ENCODE data around the gene CTAGE1.
"Not testable (repeated sequence)": the region's sequence is repeated elsewhere in the genome, so short reads cannot be mapped to it uniquely, and the experiment has no call there.

The CTAGE1 gene

DNA sequence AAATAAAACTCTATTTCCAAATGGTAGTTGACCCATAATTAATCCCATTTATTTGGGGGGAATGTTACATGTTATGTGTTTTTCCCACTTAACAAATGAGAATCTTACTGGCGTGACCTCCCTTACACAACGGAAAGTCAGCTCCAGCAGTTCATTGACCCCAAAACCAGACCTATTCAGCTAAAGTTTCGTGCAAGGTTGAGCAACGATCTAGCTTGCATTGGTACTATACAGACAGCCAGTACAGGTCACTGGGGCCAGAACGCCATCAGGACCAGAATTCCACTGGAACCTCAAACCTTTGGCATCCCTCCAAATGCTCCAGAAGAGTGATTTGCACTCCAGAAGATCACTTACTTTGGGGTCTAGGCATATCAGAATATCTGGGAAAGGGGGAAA, 6.8 kb upstream of the CTAGE1 start:
- Mint-ChIP-seq H3K36me3 (no peaks in the 10 kb centered on the region), H3K4me1 (no peaks in the 10 kb centered on the region), H3K27me3 (no peaks in the 10 kb centered on the region), H3K4me3 (no peak overlapping the region), H3K27ac (no peak overlapping the region), H3K9me3 (peaks cover 0 to 10% of the 10 kb centered on the region in 2 donors)
- DNase-seq, result no peak
- ATAC-seq (replicated peaks), result no peak

DNA sequence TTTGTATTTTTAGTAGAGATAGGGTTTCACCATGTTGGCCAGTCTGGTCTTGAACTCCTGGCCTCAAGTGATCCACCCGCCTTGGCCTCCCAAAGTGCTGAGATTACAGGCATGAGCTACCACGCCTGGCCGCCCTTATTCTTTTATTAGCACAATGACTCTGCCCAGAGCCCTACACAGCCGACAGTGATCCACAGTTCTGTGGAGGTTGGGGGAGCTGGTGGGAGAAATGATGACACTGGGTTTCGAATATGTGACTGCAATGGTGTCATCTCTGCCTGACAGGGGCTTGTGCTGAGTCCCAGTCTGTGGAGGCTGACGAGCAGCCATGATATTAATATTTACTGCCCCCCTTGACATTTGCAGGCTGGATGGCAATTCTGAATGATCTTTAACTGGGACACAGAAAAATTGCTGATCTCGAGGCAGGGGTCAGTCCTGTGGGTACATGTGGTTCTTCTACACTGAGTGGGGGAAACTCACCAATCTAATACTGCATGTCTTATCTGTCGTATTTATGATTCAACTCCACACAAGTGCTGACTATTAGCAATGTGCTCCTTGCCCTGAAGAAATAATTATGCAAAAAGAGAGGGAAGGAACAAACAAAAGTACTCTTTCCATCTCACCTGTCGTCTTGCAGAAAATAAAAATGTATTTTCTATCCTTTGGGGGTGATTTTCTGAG, 6.3 kb upstream of the CTAGE1 start:
- ATAC-seq (replicated peaks), result no peak
- Mint-ChIP-seq H3K36me3 (no peaks in the 10 kb centered on the region), H3K9me3 (peaks cover 0 to 10% of the 10 kb centered on the region in 2 donors), H3K27me3 (no peaks in the 10 kb centered on the region), H3K27ac (no peak overlapping the region), H3K4me1 (no peaks in the 10 kb centered on the region), H3K4me3 (no peak overlapping the region)
- no peak for DNase-seq

DNA sequence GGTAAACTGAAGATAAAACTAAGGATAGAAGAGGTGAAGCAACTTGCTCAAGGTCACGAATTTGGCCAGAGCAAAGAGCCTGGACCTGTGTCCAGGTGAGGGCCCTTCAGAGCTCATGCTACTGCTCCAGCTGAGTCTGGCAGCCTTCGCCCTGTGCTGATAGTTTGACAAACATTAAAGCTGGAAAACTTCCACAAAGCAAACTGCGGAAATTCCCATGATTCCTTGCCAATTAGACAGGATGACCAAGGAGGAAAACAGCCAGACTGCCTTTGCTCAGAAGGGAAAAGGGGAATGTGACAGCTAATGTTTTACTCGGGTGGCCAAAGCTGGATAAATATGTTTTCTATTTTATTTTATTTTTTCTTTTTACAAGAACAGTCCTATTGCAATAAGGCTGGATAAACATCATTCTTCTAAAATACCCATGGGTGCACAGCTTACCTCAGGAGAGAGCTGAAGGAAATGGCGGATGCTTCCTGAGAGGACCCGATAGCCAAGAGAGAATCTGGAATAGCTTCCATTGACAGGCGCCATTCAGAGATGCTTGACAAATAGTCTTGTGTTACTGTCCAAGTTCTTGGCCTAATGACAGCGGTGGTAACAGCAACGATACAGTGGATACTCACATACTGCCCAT, 5.3 kb upstream of the CTAGE1 start:
- H3K27ac Mint-ChIP-seq, result no peak overlapping the region
- H3K4me3 Mint-ChIP-seq, result no peak overlapping the region
- H3K9me3 Mint-ChIP-seq, result peaks cover 0 to 10% of the 10 kb centered on the region in 2 donors
- H3K4me1 Mint-ChIP-seq, result no peaks in the 10 kb centered on the region
- H3K27me3 Mint-ChIP-seq, result no peaks in the 10 kb centered on the region
- no peaks in the 10 kb centered on the region for H3K36me3 Mint-ChIP-seq
- ATAC-seq (replicated peaks) (no peak), DNase-seq (no peak)

DNA sequence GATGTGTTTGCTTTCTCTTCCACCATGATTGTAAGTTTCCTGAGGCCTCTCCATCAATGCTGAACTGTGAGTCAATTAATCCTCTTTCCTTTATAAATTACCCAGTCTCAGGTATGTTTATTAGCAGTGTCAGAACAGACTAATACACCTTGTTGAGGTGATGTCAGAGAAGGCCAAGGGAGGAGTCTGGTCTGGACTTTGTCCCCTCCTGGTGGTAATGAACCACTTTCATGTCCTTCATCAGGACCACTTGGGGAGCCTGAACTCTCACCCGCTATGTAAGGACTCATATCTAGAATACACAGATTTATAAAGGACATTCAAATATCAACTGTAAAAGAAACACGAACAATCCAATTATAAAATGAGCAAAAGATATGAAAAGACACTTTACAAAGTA, 2.9 kb upstream of the CTAGE1 start:
- peaks cover 0 to 11% of the 10 kb centered on the region in 2 donors for H3K9me3 Mint-ChIP-seq
- no peak for ATAC-seq (replicated peaks)

DNA sequence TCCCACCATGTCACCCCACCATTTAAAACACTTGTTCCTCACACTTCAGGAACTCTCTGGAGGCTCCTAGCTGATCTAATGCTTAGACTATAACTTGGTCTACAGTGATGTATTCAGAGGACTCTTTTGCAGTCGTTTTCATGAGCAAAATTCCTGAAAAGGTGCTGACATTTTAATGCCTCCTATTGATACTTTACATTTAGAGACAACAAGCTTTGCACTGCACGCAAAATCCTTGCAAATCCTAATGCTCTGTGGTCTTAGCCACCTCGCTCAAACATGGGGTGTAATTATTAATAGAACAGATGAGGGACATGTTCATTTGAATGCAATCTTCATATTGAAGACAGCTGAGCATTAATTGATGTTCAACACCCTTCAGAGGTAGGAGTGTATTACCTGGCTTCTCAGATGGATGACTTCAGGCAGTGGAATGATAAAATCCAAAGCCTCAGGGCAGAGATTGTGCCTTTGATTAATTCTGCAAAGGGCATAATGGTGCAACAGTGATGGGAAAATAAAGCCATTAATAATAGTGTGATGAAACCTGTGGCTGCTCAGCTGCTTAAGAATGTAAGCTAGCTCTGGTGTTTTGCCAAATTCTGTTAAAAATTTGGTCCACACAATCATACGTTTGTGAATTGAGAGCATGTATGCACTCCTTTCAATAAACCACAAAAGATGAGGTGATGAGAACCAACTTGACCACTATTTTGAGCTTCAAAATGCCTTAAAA, 5.4 kb downstream of the CTAGE1 start:
- Mint-ChIP-seq H3K4me3 (no peak overlapping the region), H3K36me3 (peaks cover 0 to 2% of the 10 kb centered on the region in 2 donors), H3K4me1 (no peaks in the 10 kb centered on the region), H3K9me3 (peaks cover 17 to 19% of the 10 kb centered on the region in 2 donors), H3K27me3 (no peaks in the 10 kb centered on the region), H3K27ac (no peak overlapping the region)
- DNase-seq, result no peak
- no peak for ATAC-seq (replicated peaks)

More for the DNA sequence above, 2.9 kb upstream of the CTAGE1 start:
- Mint-ChIP-seq H3K27me3 (no peaks in the 10 kb centered on the region), H3K36me3 (no peaks in the 10 kb centered on the region), H3K4me1 (no peaks in the 10 kb centered on the region), H3K27ac (no peak overlapping the region), H3K4me3 (no peak overlapping the region)
- DNase-seq, result no peak

DNA sequence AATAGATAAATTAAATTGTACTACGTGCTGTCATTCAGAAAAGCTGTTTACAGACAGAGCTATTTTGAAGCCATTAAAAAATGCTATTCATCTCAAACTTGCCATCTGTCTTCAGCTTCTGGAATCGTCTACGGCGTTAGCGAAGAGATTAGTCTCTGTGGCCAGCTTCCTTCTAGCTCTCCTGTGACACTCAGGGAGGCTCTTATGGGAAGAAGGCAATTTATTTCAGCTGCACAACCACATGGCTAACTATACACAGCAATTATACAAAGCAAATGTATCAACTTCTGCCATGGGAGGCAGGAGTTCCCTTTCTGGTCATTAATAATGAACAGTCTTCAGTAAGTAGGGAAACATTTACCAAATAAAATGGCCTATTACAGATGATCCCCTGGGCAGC, 6.3 kb downstream of the CTAGE1 start:
- Mint-ChIP-seq H3K4me1 (no peaks in the 10 kb centered on the region), H3K27ac (no peak overlapping the region), H3K4me3 (no peak overlapping the region), H3K9me3 (peaks cover 17 to 18% of the 10 kb centered on the region in 2 donors), H3K36me3 (peaks cover 0 to 2% of the 10 kb centered on the region in 2 donors), H3K27me3 (no peaks in the 10 kb centered on the region)
- ATAC-seq (replicated peaks) (no peak), DNase-seq (no peak)

DNA sequence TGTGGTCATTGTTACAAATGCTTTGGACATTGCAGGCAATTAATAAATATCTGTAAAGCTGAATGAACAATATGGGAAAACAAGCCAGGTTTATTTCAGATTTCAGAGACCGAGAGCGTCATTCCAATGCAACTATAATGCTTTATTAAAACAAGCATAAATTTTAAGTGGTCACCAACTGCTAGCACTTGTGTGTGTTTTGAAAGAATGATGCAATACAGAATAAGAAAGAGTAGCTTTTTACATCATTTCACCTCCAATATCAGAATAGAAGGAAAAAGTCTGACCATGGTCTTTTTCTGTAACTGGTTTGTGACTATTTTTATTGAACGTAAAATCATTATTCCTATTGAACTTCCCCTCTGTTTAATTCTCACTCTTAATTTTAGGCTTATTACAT, 7.6 kb downstream of the CTAGE1 start:
- no peak for ATAC-seq (replicated peaks)
- no peak overlapping the region for H3K4me3 Mint-ChIP-seq
- no peak overlapping the region for H3K27ac Mint-ChIP-seq
- DNase-seq, result no peak
- peaks cover 0 to 2% of the 10 kb centered on the region in 2 donors for H3K36me3 Mint-ChIP-seq
- H3K9me3 Mint-ChIP-seq, result peaks cover 17 to 18% of the 10 kb centered on the region in 2 donors
- H3K27me3 Mint-ChIP-seq, result no peaks in the 10 kb centered on the region
- no peaks in the 10 kb centered on the region for H3K4me1 Mint-ChIP-seq

DNA sequence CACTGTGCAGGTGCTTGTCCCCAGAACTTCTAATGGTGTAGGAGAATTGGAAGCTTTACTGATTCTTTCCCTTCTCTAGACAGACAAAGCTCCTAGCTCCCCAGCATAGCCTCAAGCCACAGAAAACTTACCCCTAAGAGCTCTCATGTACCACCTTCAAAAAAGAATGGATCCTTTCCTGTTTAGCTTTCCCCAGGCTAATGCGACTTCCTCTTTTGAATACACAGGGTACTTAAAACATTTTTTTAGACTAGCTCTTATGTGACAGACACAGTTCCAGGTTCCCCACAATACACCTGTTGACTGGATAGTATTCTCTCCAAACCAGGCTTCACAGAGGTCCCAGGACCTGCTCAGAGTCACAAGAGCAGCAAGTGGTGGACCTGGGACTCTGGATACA, 8.3 kb downstream of the CTAGE1 start:
- H3K27ac Mint-ChIP-seq, result no peak overlapping the region
- no peak for ATAC-seq (replicated peaks)

DNA sequence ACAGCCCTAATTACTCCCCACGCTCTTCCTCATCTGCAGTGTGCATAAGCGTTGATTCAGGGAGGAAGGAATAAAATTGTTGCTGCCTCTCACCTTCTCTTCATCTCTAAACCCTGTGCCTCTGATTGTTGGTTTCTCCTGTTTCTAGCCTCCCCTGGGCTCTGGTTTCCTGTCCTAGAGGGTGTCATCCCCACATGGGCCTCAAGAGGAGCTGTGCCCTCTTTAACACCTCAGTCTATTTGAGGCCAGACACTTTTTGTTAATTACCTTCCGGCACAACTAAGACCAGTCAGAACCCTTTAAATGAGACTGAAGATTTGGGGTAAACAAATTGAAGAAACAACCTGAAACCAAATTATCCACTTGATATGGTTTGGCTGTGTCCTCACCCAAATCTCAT, 9.7 kb downstream of the CTAGE1 start:
- no peak for DNase-seq
- H3K27ac Mint-ChIP-seq, result no peak overlapping the region

More for the DNA sequence above, 8.3 kb downstream of the CTAGE1 start:
- Mint-ChIP-seq H3K4me1 (no peaks in the 10 kb centered on the region), H3K9me3 (peaks cover 17 to 18% of the 10 kb centered on the region in 2 donors), H3K36me3 (peaks cover 0 to 2% of the 10 kb centered on the region in 2 donors), H3K27me3 (no peaks in the 10 kb centered on the region), H3K4me3 (no peak overlapping the region)
- DNase-seq, result no peak

DNA sequence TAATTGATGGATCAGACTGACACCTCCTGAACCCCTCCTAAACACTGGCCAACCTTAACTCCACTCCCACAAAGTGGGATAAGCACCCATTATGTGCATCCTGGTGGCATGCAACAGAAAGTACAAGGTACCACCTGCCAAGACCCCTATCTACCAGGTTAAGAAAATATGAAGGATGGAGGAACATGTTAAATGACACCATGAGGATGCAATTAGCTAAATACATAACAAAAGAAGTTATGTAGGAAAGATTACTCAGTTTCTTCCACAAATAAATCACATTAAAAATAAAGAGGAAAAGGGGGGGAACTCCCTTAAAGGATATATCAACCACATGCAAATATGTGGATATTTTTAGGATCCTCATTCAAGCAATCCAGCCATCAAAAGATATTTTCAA, 12.6 kb downstream of the CTAGE1 start:
- DNase-seq (no peak), ATAC-seq (replicated peaks) (no peak)
- Mint-ChIP-seq H3K27me3 (no peaks in the 10 kb centered on the region), H3K9me3 (peaks cover 17 to 20% of the 10 kb centered on the region in 2 donors), H3K4me3 (no peak overlapping the region), H3K4me1 (no peaks in the 10 kb centered on the region), H3K36me3 (peaks cover 0 to 2% of the 10 kb centered on the region in 2 donors), H3K27ac (no peak overlapping the region)

More for the DNA sequence above, 9.7 kb downstream of the CTAGE1 start:
- Mint-ChIP-seq H3K4me3 (no peak overlapping the region), H3K9me3 (peaks cover 17 to 20% of the 10 kb centered on the region in 2 donors), H3K4me1 (no peaks in the 10 kb centered on the region), H3K27me3 (no peaks in the 10 kb centered on the region), H3K36me3 (peaks cover 0 to 2% of the 10 kb centered on the region in 2 donors)
- ATAC-seq (replicated peaks), result no peak

DNA sequence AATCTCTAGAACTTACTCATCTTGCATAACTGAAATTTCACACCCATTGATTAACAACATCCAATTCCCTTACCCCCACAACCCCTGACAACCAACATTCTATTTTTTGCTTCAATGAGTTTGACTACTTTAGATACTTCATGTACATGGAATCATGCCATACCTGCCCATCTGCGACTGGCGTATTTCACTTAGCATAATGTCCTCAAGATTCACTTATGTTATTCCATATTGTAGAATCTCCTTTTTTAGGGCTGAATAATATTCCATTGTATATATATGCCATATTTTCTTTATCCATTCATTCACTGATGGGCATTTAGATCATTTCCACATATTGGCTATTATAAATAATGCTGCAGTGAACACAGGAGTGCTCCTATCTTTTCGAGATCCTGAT, 13.8 kb downstream of the CTAGE1 start:
- no peak for ATAC-seq (replicated peaks)
- Mint-ChIP-seq H3K27me3 (no peaks in the 10 kb centered on the region), H3K27ac (no peak overlapping the region), H3K9me3 (peaks cover 11 to 14% of the 10 kb centered on the region in 2 donors), H3K36me3 (no peaks in the 10 kb centered on the region), H3K4me1 (no peaks in the 10 kb centered on the region), H3K4me3 (no peak overlapping the region)
- no peak for DNase-seq

DNA sequence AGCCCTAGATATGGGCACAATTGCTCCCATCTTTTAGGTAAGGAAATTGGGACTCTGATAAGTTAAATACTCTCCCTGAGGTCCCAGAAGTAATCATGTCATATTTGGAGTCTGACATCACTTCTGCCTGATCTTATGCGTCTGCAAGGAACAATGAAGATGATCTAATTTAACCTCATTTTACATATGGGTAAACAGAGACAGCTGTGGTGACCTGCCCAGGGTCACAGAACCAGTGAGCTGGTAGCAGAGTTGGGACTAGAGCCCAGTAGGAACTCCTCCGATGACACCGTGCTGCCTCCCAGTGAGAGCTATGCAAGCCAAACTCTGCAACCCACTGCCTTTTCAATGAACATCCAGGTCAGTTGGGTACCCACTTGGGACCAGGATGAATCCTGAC, 17.8 kb downstream of the CTAGE1 start:
- Mint-ChIP-seq H3K36me3 (no peaks in the 10 kb centered on the region), H3K27ac (no peak overlapping the region), H3K9me3 (peaks cover 0 to 2% of the 10 kb centered on the region in 2 donors), H3K27me3 (no peaks in the 10 kb centered on the region), H3K4me3 (no peak overlapping the region), H3K4me1 (no peaks in the 10 kb centered on the region)
- DNase-seq, result no peak
- no peak for ATAC-seq (replicated peaks)

DNA sequence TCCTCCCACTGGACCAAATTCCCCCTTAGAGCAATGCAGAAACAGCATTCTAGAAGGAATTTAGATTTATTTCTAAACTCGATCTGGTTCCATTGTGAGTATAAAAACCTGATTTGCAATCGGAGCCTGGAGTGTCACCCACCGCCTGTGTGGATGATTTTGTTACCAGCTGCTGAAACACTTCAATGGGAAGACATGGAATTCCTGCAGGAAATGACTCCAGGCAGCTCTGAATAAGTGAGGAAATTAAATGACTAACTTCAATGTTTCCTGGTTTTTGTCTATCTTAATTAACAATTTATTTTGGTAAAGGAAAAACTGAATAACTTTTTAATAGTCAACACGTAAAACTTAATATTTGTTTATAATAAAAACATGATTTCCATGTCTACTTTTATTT, 19.3 kb downstream of the CTAGE1 start:
- no peak for DNase-seq
- no peak overlapping the region for H3K27ac Mint-ChIP-seq
- no peak overlapping the region for H3K4me3 Mint-ChIP-seq
- ATAC-seq (replicated peaks), result no peak
- no peaks in the 10 kb centered on the region for H3K27me3 Mint-ChIP-seq
- no peaks in the 10 kb centered on the region for H3K4me1 Mint-ChIP-seq
- H3K36me3 Mint-ChIP-seq, result no peaks in the 10 kb centered on the region
- H3K9me3 Mint-ChIP-seq, result no peaks in the 10 kb centered on the region

DNA sequence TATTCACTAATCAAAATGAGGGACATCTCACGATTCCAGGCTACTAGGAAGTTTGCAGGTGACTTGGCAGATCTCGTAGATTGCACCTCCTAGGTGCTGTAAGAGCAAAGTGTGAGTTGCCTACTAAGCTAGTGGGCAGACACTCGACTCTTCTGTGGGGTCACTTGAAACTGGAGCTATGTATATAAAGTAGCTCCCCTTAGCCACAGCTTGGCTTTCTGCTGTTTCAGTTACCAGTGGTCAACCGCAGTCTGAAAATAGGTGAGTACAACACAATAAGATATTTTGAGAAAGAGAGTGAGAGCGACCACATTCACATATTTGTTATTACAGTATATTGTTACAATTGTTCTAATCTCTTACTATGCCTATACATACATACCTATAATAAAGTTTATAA, 23.3 kb downstream of the CTAGE1 start:
- ATAC-seq (replicated peaks) (no peak), DNase-seq (no peak)
- Mint-ChIP-seq H3K9me3 (peaks cover 0 to 5% of the 10 kb centered on the region in 2 donors), H3K27ac (no peak overlapping the region), H3K36me3 (no peaks in the 10 kb centered on the region), H3K4me1 (no peaks in the 10 kb centered on the region), H3K27me3 (no peaks in the 10 kb centered on the region), H3K4me3 (no peak overlapping the region)

DNA sequence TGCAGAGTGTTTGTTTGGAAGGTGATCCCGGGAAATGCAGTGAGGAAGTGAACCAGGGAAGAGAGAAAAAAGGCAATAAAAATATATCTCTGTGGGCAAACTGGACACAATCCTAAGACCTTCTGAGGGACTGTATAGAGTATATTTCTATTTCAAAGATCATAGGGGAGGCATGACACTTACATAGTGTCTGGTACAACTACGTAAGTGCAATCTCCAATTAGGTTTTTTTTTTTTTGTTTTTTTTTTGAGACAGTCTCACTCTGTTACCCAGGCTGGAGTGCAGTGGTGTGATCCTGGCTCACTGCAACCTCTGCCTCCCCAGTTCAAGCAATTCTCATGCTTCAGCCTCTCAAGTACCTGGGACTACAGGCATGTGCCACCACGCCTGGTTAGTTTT, 24.6 kb downstream of the CTAGE1 start:
- H3K36me3 Mint-ChIP-seq; H3K4me1 Mint-ChIP-seq; H3K9me3 Mint-ChIP-seq; H3K4me3 Mint-ChIP-seq; DNase-seq; H3K27ac Mint-ChIP-seq; ATAC-seq (replicated peaks); H3K27me3 Mint-ChIP-seq: not testable (repeated sequence)
